HG02798 (cell line): Measurements from ENCODE around the gene SLX9.

ENCODE experiments used
- ATAC-seq: cut with Tn5 transposase; IDR thresholded peaks from one replicate; pipeline ENCODE4 v1.9.1; 2021; ENCODE audit warnings: mild to moderate bottlenecking; ENCODE audit not compliant: unreplicated experiment, poor library complexity

Gene SLX9

DNA sequence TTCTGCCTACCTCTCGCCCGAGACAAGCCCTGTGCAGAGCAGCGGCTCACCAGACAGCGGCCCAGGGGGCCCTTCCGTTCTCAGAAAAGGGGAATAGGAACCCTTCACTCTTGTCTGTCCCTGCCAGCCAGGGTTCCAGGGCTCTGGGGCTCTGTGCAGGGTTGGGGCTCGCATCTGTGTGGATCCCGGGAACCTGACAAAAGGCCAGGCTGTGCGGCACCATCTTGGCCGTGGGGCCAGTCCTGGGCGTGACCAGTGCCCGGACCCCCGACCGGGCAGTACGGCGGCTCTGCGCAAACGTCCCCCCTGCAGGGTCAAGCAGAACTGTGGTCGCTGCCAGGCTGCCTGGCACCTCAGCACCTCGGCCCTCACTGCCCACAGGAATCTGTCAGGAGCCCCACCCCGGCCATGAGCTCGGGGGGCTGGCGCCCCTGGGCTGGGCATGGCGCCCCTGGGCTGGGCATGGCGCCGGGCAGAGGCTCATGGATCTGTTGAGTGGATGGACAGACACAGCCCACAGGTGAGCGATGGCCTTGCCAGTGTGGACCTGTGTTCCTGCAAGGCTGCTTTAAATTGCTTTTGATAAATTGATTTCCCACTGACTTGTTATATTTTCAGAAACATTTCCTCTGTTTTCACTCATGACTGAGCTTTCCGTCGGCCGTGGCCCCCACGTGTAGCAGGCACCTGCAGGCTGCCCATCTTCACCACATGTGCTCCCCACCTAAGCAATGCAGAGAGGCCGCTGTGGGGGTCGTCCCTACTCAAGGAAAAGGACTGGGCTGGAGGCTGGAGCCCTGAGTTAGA lies 59.0 kb downstream of the SLX9 start:
- no peak for ATAC-seq

DNA sequence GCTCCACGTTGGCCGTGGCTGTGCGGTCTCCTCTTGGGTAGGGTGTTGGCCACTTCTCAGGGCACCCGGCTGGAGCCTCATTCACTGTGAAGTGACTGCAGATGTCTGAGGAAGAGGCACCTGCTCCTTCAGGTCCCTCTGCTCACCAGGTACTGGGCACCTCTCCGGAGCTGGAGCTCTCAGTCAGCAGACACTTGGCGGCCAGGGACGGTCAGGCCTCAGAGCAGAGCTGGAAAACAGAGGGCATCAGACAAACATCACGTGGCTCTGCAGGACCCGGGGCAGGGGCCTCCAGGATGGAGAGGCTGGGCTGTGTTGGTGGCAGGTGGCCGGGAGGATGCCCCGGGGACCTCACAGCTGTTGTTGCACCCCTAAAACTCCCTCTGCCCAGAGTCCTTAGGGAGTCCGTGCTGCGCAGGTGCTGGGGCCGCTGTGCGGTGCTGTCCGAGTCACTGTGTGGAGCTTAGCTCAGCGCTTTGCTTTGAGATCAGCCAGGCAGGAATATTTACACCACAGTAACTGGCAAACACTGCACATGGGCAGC lies 59.7 kb downstream of the SLX9 start:
- no peak for ATAC-seq

DNA sequence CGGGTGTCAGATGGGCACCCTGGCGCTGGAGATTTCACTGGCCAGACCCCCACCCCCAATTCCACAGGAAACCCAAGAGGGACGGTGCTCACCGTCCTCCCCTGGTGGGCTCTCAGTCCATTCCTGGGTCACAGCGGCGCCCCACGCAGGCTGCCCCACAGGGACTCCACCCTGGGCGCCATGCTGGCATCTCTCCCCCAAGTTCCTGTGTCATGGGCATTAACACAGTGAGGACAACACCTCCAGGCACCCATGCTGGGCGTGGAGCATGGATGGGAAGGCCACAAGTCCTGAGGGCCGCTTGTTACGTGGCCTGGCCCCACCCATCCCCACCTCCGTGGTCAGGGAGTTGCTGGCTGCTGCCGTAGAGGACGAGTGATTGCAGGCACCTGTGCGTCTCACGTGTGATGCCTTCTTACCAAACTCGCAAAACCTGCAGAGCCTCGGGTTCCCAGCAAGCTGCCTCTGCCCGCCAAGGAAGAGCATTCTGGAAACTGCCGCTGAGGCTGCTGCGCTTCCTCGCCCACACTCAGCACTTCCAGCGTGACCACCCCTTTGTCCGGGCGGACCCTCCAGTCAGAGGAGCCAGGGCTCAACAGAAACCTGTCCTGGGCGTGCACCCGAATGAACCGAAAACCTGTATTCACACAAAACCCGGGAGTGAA lies 60.3 kb downstream of the SLX9 start:
- no peak for ATAC-seq

DNA sequence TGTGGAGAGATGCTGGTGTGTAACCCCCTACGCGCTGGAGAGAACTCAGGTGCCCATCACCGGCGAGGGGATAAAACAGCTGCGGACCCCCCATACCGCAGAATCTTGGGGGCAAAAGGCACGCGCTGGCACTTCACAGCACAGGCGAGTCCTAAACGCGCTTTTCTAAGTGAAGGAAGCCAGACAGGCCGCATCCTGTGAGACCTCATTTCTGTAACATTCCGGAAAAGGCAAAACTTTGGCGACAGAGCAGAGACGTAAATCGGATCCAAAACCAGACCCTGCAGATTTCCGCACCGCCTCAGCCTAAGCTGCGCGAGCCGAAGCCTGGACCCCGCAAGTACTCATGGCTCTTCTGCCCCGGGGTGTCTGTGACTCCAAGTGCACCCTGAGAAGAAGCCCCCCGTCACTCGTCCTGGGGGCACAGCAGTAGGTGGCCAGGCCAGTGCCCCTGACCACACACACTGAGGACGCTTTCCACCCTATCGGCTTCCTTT lies 60.9 kb downstream of the SLX9 start:
- no peak for ATAC-seq

DNA sequence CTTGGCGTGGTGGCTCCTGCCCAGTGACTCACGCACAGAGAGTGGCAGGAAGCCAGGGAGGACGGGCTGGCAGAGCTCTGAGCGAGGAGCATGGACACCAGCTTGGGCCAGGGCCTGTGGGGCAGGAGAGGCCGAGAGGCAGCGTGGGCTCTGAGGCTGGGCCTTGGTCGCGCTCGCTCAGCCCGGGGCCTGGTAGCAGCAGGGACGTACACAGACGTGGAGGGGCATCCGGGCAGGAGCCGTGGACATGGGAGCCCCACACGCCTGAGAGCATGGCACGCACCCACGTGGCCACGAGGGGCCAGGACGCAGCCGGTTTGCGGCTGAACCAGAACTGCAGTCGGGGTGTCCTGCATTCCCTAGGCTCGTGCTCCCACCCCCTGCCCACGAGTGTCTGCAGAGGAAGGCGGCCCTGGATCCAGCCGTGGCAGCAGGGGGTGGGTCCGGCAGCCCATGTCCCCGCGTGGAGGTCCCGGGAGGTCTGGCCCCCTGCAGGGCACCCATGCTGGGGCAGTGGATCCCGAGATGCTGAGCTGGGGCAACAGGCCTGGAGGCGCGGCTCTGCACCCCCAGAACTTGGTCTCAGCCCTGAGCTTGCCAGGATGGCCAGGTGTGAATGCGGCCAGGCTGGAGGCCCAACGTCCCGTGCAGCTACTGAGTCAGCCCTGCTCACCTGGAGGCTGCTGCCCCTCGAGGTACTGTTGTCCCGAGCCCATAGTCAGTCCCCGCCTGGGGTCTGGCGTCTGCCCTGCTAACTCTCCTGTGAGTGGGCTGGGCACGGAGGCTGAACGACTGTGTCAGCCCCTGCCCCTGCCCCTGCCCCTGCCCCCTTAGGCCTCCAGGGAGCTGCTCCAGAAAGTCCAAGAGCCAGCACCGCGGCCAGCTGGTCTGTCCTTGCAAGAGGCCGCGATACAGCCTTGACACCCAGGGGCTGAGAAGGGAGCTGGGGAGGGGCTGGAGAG lies 61.6 kb downstream of the SLX9 start:
- ATAC-seq = no peak

DNA sequence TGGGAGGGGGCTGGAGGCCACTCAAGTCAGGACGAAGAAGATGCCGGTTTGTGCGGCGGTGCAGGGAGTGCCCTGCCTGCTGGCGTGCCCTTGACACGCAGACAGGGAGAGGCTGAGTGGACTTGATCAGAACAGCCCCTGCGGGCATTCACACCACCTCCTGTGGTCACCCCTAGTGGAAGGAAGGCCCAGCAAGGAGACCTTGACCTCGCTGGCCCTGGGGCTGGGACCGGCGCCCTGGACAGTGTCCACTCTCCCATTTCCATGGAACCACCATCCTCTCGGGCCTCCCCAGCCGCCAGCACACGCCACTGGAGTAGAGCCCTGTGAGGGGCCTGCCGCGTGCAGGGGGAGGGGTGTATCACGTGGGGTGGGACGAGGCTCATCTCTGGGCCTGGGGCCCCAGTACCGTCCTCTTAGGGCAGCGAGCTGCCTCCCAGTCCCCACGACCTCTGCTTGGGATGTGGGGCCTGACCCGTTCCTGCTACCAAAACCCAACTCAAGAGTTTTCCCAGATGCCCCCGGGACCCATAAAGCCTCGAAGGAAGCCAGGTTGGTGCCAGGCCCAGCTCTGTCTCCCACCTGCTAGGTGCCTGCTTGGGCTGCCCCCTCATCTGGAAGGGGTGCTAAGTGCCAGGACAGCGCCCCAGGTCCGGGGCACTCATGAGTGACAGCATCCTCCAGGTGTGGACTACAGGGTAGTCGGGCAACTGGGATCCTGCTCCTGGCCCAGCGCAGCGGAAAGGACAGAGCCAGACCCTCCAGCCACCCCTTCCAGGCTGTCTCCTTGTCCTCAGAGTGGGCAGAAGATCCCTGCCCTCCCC lies 62.8 kb downstream of the SLX9 start:
- ATAC-seq = no peak

DNA sequence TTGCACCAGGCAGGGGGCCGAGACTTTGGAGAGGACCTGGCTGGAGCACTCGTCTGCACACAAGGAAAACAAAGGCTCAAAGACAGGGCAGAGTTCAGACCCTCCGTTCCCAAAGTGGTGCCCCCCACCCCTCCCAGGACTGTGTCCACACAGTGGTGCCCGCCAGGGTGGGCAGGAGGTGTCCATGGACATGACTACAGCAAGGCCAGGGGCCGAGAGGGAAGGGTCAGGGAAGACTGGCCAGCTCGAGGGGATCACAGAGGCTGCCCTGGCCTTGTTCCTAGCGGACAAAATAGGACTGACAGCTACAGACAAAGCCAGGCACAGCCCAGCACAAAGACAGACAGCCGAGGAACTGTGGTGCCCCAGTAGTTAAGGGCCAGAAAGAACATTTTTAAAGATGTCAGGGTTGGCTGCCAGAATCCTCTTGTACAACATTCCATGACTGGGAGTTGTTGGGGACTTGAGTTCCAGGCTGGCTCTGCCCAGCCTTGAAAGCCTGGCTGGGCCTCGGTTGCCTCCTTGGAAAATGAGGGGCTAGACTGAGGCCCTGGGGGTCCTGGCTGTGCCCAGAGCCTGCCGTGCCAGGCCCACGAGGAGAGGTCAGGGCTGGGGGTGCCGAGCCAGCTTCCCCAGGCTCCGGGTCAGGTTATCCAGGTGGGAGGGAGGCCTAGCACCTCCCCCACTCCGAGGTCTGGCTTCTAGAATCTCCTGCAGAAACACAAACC lies 63.7 kb downstream of the SLX9 start:
- no peak for ATAC-seq

DNA sequence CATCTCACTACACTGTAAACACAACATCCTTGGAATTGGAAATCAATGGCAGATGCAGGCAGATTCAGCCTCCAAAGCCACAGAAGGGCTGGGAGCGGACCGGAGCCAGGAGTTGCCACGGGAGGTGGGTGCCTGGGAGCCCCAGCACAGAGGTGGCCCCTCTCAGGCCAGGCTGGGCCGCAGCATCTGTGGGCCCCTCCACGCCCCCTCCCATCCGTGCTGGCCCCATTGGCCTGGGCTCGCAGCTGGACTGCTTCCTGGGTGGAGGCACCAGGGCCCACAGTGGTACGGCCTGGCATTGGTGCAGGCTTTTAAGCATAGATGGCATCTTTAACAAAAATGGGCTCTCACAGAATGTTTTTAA lies 64.2 kb downstream of the SLX9 start:
- no peak for ATAC-seq

DNA sequence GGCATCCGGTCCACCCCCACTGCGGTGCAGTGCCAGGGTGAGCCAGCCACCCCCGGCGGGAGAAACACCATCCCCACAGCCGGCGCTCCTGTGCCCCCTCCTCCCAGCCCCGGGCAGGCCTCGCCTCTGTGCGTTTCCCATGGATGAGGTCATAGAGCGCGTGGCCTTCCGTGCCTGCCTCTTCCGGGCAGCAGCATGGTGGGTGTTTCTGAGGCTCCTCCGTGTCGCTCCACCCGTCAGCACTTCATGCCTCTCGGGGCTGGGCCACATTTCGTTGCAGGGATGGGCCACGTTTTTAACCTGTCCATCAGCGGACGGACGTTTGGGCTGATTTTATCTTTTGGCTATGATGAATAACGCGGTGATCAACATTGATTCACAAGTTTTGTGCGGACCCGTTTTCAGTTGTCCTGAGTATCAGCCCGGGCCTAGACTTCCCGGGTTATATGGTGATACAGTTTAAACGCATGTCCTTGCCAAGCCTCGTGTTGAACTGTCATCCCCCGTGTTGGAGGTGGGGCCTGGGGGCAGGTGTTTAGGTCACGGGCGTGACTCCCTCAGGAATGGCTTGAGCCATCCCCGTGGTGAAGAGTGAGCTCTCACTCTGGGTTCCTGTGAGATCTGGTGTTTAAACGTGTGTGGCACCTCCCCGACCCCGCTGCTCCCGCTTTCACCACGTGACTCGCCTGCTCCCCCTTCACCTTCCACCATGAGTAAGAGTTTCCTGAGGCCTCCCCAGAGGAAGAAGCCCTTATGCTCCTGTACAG lies 64.8 kb downstream of the SLX9 start:
- no peak for ATAC-seq

DNA sequence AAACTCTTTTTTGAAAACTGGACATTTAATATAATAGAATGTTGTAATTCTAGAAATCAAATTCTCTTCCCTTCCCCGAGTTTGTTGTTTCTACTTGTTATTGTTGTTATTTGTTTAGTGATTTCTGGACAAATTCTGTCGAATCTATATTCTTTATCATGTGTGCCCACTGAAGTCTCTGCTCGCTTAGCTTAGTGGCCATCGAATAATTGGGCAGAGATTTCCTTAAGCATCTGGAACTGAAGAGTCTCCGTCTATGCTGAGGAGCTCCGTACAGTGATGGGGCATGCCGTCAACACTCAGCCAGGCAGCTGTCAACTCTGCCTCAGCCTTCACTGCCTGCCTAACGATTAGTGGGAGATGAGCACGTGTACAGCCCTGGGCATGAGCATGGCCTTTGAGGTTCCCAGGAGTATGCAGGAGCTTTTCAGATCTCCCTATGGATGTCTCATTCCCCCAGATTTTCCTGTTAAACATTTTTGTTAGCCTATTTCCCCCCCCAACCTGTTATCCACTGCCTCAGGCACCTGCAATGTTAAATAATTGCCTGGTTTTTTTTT lies 66.8 kb downstream of the SLX9 start:
- no peak for ATAC-seq

DNA sequence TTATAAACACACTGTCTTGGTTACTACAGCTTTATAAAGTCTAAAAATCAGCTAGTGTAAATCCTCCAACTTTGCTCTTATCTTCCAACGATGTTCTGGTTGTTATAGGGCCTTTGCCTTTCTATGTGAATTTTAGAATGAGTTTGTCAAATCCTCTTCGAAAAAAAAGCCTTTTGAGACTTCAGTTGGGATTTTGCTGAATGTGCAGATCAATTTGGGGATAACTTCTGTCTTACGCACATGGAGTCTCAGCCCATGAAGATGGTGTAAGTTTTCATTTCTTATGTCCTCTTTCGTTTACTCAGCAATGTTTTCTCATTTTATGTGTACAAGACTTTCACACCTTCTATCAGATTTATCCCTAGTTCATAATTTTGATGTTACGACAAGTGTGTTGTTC lies 69.8 kb downstream of the SLX9 start:
- ATAC-seq = no peak

DNA sequence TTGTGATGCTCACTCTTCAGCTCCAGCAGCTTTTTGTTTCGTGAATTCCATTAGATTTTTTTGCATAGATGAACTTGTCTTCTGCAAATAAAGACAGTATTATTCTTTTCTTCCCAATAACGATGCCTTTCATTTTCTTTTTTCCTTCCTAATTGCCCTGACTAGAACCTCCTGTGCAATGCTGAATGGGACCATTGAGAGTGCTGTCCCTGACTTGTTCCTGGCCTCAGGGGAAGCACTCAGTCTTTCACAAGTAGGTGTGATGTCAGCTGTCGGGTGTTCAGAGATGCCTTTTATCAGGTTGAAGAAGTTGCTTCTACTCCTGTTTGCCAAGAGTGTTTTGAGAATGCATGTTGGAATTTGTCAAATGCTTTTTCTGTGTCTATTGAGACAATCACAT lies 70.3 kb downstream of the SLX9 start:
- ATAC-seq = no peak

DNA sequence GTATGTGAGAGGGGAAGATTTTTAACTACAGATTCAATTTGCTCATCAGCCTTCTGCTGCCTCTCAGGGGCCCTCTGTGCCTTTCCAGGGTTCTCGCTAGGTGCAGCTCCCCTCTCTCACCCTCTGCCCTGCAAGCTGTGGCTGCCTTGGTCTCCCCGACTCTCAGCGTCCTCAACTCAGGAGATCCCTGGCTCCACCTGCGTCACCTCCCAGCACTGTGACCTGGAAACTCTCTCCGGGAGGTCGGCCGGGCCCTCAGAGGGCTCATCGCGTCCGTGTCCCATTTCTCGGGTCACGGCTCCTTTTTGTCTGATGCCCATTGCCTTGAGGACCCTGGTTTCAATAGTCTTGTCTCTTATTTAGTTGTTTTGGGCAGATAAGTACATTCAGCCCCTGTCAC lies 71.0 kb downstream of the SLX9 start:
- ATAC-seq = no peak

DNA sequence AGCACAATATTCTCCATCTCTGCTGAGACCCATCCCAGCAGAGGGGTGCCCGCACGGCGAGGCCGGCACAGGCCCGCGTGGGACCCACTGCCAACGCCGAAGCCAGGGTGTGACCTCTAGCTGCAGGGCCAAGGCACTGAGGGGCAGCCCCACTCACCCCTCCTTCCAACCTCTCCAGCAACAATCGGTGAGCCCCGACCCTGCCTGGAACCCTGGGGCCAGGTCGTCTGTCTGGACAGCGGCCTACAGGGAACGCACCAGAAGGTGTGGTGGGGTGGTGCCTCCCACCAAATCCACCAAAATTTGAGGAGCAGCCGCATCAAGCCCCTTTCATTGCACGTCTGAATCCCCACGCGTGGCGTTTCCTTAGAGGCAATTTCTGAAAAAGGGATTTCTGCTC lies 71.6 kb downstream of the SLX9 start:
- no peak for ATAC-seq

DNA sequence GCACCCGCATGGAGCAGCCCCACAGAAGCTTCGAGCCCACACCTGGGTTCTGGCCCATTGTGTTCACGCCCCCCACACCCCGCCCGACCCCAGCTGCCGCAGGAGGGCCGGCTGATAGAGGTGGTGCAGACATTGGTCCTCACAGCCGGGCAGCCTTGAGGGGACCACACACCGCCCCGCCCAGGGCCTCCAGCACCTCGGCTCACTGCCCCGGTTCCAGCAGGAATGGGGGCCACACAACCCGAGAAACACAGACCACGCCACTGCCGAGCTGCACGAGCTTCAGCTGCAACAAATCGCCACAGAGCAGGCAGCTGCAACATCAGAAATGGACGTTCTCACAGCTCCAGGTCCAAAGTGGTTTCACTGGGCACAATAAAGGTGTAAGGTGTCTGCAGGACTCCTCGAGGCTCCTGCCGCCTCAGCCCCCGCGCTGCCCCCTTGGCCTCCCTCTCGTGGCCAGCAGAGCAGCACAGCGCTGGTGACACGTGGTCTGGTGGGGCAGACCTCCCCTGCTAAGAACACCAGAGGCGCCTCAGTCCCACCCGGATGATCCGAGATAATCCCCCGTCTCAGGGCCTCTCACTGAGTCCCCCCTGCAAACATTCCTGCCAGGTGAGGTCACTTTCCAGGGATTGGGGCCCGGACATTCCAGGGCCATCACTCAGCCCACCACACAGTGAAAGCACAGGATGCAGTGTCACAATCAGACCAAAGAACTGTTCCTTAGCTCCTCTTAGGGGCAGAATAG lies 72.3 kb downstream of the SLX9 start:
- no peak for ATAC-seq

DNA sequence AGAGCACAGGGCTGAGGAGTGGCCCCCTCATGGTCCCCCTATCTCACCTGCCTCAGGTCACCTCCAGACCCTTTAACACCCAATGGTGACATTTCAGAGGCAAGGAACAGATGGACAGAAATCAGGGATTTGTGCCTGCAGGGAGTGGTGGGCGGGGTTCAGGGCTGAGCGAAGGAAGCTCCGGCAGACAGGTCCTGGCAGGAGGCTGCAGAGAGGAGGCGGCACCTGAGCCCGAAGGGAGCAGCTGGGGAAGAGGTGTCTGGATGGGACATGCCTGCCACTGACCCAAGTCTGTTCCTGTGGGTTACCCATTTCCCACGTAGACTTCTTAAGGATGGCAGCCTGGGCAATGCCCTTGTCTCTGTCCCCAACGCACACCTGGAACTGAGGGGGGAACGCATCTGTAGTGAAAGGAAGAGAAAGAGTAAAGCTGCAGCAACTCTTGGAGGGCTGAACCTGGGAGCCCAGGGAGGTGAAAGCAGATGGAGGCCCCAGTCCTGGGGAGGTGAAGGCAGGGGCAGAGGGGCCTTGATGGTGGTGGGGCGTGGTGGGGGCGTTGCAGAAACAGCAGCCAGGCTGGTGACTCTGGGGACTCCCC lies 72.9 kb downstream of the SLX9 start:
- no peak for ATAC-seq

DNA sequence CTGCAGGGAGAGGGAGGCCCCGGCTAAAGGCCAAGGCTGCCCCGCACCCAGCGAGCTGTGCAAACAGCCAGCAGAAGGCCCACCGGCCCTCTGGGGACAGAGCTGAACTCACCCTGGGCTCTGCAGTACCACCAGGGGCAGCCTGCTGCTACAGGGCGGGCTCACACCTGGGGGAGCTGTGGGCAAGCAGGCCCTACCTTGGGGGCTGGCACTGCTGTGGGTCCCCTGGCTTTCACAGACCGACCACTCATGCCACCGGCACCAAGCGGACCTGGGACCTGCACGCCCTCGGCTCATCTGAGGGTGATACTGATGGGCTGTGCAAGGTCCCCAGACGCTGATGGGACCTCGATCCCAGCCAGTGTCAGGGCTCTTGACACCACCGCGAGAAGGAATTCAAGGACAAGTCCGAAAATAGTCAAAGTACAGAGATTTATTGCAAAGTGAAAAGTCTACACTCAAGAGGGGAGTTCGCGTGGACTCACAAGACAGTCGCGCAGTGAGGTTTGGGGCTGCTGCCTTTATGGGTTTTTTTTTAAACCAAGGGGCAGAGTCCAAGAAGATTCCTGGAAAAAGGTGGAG lies 73.5 kb downstream of the SLX9 start:
- ATAC-seq = no peak
